T follicular helper cell (primary cell): ENCODE data around the gene PLA2G4B.
"Not testable (repeated sequence)": the region's sequence is repeated elsewhere in the genome, so short reads cannot be mapped to it uniquely, and the experiment has no call there.

Experiments
- DNase-seq: peaks from one replicate; pipeline ENCODE4 v3.0.0-alpha.2; 2020; ENCODE audit warnings: low read depth

The PLA2G4B gene

GRCh38 chr15:41827880-41828806 lies 10.5 kb upstream of the PLA2G4B start, which contains the start of gene JMJD7:
Gene JMJD7 (plus strand): TSS chr15:41828092. CDS start chr15:41828125, 33 bp downstream.
- DNase-seq, result peak; percentile 92

GRCh38 chr15:41828807-41829141 lies 9.9 kb upstream of the PLA2G4B start:
- no peak for DNase-seq

DNA sequence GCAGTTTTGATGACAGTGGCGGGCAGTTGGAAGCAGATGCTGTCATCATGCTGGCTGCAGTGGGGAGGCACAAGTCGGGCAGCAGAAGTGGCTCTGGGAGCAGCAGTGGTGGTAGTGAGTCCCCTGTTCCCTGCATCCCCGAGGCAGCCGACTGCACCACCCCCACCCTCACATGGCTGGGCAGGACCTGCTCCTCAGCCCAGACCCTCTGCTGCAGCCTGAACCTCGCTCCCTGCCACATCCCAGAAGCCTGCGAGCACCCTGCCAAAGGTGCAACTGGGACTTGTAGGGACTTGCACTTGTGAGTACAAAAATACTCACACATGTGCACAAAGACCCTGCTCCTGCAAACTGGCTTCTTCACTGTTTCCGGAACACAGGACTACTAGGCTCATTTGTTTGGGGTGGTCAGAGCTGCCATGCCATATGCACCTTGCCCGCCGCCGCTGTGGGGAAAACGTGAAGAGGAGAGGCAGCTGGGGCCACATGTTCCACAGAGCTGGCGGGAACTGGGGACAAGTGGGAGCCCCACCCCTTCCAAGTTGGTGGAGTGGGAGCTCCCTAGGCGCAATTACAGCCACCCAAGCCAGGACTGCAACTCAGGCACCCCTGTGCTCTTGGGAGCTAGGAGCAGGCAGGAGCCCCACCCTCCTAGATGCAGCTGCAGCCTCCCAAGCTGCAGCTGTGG lies 8.5 kb upstream of the PLA2G4B start:
- DNase-seq, result no peak

DNA sequence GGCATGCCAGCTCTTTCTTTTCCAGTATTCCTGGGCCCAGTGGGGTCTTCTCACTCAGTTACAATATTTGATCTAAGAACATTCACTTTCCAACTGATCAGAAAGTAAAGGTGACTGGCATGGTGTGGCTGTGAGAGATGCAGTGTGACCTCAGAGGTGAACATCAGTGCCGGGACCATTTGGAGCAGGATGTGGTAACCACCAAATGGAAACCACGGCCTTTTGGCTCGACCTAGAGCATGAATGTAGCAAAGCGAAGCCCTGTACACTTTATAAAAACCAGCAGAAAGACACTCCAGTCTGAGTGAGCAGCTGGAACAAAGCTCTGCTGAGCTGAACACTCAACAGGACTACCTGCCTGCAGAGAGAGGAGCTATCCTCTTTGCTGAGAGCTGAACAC lies 7.4 kb upstream of the PLA2G4B start:
- DNase-seq, result not testable (repeated sequence)

GRCh38 chr15:41832208-41832607 lies 6.4 kb upstream of the PLA2G4B start:
- DNase-seq, result no peak

GRCh38 chr15:41832875-41833274 lies 5.8 kb upstream of the PLA2G4B start:
- no peak for DNase-seq

DNA sequence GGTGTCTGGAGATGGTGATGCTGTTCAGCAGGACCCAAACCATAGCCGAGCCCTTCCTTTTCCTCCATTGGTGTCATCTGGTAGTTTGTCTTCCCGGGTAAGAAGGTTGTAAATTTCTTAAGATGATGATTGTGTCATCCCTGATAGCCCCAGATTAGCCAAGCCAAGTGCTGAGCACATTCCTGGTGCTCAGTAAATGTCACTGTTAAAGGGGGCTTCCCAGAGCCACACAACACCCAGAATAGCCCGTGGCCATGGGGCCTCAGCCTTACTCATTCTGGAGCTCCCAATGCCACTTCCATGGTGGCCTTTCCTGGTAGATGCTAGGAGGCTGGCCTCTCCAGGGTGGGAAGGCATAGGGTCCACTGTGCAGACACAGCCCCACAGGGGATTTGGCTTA lies 4.6 kb upstream of the PLA2G4B start:
- no peak for DNase-seq

DNA sequence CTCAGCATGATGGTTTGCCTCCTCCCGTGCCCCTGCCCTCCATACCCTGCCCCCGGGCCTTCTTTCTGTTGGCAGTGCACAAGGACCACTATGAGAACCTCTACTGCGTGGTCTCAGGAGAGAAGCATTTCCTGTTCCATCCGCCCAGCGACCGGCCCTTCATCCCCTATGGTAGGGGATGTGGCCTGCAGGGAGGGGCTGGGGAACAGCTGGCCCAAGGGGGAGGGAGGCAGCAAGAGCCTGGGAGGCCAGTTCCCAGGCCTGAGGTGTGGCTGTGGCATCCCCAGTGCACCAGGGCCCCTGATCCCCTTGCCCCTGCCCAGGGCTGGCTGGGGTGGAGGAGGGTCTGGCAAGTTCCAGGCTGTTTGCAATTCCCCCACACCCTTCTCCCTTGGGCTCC lies 2.6 kb upstream of the PLA2G4B start:
- DNase-seq, result no peak

DNA sequence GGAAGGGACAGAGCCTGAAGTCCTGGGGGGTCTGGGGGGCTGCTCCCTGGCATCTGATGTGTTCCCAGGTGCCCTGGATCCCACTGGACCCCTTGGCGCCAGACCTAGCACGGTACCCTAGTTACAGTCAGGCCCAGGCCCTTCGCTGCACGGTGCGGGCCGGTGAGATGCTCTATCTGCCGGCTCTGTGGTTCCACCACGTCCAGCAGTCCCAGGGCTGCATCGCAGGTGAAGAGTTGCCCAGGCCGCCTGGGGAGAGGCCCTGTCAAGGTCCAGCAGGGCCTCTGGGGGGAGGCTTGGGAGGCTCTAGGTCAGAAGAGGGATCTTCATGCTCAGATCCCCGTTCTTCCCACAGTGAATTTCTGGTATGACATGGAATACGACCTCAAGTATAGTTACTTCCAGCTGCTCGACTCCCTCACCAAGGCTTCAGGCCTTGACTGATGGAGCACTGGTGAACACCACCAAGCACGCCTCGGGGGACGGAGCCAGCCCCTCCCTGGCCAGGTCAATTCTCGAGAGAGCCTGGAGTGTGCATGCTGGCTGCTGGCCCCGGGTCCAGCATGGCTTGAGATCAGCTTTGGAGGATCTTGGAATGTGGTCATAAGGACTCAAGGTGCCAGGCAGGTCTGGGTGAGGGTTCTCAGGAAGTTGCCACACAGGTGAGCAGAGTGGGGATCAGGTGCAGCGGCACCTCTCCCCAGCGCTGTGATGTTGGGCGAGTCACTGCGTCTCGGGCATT lies 1.8 kb upstream of the PLA2G4B start:
- no peak for DNase-seq

GRCh38 chr15:41839781-41840491 lies 1.3 kb downstream of the PLA2G4B start:
- no peak for DNase-seq

- no peak for DNase-seq
Measured at GRCh38 chr15:41840673-41841072, 2.0 kb downstream of the PLA2G4B start.

- no peak for DNase-seq
Measured at GRCh38 chr15:41841131-41841530, 2.5 kb downstream of the PLA2G4B start.

GRCh38 chr15:41842229-41842628 lies 3.6 kb downstream of the PLA2G4B start:
- DNase-seq, result no peak

DNA sequence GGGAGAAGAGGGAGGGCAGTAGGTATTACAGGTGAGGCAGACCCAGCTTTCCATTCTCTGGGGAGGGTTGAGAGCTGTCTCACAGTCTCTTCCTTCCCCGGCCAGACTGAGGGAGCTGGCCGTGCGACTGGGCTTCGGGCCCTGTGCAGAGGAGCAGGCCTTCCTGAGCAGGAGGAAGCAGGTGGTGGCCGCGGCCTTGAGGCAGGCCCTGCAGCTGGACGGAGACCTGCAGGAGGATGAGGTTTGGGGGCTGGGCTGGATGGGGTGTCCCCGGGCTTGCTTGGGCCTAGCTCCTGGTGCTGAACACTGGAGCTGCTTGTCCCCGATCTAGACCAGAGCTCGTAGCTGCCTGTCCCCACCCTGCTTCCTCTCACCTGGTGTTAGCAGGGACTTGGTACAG lies 4.9 kb downstream of the PLA2G4B start:
- no peak for DNase-seq

- no peak for DNase-seq
Measured at GRCh38 chr15:41844814-41845213, 6.2 kb downstream of the PLA2G4B start.

GRCh38 chr15:41847206-41847605 lies 8.6 kb downstream of the PLA2G4B start:
- no peak for DNase-seq

DNA sequence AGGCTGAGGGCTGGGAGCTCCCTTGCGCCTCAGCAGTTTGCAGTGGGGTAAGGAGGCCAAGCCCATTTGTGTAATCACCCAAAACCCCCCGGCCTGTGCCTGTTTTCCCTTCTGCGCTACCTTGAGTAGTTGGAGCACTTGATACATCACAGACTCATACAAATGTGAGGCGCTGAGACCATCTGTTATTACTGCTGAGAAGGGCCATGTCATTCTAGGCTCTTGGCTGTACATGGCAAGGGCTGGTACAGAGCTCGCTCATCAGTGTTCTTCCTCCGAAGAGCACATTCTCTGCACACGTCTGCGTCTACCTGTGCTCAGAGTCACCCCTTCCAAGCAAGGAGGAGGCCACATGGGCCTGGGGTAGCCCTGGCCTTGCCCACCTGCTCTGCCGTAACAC lies 9.3 kb downstream of the PLA2G4B start:
- no peak for DNase-seq

DNA sequence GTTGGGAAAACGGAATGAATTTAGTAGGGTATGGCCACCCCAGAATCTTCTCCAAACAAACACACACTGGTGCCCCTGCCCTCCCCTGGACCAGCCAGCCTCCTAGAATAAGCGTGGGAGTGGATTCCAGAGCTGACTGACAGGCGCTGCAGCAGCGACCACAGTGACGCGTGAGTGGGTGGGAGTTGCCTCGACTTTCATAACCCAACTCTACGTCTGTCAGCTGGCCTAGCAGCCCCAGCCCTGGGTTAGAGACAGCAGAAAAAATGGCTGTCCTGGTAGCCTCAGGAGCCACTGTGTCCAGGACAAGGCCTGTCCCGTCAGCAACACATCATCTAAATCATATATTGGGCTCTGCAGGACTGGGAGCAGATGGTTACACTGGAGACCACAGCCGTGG lies 10.0 kb downstream of the PLA2G4B start:
- no peak for DNase-seq

- DNase-seq, result no peak
Measured at GRCh38 chr15:41849204-41849603, 10.6 kb downstream of the PLA2G4B start.

- DNase-seq, result no peak
Measured at GRCh38 chr15:41849861-41850260, 11.2 kb downstream of the PLA2G4B start.

GRCh38 chr15:41850482-41851166 lies 12.0 kb downstream of the PLA2G4B start:
- no peak for DNase-seq
